ENCODE results near the gene KAT14.

The KAT14 gene

DNA sequence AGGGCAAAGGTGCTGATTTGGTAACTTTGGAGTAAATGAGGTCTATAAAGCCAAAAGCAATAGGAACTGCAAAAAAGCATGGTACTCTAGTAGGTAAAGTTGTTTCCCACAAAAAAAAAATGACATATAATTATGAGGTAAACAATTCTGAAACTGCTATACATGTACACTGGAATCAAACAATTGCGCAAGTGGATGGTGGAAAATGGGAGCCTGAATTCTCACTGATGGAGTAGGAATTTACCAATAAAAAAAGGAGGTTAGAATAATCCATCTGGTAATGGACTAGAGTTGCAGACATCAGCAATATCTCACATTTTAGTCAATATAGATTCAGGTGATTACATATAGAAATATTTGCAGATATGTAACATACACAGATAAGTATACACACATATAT is 5.0 kb upstream of the KAT14 start:
- in situ Hi-C loops (cut with HindIII; ENCODE audit: low pct_unique_long_range_greater_than_20kb, low sequenced_read_pairs), result no loop called here
- no peak for TF ChIP-seq JUND (IDR thresholded peaks at IDR 0.05; ENCODE audit: low read depth)
- DNase-seq (ENCODE audit: low read depth in 1 of 2, low spot score in 1 of 2), result no peak

- no peak for DNase-seq (ENCODE audit: low read depth in 1 of 2, low spot score in 1 of 2)
- TF ChIP-seq JUND (IDR thresholded peaks at IDR 0.05; ENCODE audit: low read depth), result no peak
- in situ Hi-C loops (cut with HindIII; ENCODE audit: low pct_unique_long_range_greater_than_20kb, low sequenced_read_pairs), result no loop called here
Measured at GRCh38 chr20:18133962-18134361, 3.7 kb upstream of the KAT14 start.

DNA sequence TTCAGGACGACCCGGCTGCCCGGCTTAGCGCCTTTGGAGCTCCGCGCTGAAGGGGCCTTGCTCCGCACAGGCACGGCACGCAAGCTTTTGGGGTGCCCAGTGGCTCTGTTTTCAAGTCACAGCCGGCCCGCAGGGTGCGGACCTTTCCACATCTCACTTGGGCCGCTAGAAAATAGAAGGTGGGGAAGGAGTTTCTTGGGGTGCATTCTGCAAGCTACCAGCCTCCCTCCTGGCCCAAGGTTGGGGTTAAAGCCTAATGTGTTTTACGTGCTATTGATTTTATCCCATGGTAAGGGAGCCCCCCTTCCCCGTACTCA is 561 bp downstream of the KAT14 start:
- DNase-seq (ENCODE audit: low read depth in 1 of 2, low spot score in 1 of 2), result no peak
- in situ Hi-C loops (cut with HindIII; ENCODE audit: low pct_unique_long_range_greater_than_20kb, low sequenced_read_pairs), result no loop called here
- no peak for TF ChIP-seq JUND (IDR thresholded peaks at IDR 0.05; ENCODE audit: low read depth)

DNA sequence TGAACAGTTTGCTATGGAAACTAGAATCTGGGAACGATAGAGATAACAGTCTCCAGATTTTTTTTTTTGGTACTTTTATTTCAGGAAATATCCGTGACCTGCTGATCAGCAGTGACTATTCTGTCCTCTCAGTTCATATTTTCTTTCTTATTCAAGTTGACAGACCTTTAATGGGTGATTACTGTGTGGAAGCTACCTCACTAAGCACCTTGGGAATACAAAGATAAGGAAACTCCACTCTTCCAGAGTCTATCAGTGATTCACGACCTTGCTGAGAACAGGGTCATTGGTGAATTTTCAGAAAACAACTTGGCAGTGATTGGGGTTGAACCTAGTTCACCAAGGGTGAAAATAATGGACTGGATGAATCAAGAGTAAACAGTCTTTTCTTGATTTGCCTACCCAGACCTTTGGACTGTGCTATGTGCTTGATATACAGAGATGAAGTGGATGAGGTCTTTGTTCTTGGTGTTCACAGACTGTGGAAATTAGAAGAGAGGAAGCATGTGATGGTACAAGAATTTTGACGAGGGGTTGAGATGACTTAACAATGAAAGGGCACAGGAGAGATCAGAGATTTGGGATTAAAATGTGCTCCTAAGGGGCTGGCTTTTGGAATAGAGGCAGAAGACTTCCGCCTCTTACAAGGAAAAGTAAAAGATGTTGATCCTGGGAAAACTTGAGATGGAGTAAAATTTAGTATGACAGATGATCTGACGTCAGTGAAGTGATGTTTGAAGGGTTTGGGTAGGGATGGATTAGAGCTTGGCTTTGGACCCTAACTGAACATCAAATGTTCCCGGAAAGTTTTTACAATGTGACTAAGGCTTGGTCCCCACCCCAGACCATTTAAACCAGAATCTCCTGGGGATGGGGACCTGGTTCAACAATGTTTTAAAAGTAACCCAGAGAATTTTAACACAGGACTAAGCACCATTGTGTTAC is 1.2 kb downstream of the KAT14 start:
- no peak for DNase-seq (ENCODE audit: low read depth in 1 of 2, low spot score in 1 of 2)
- in situ Hi-C loops (cut with HindIII; ENCODE audit: low pct_unique_long_range_greater_than_20kb, low sequenced_read_pairs), result no loop called here
- no peak for TF ChIP-seq JUND (IDR thresholded peaks at IDR 0.05; ENCODE audit: low read depth)

- DNase-seq (ENCODE audit: low read depth in 1 of 2, low spot score in 1 of 2), result no peak
- no peak for TF ChIP-seq JUND (IDR thresholded peaks at IDR 0.05; ENCODE audit: low read depth)
- in situ Hi-C loops (cut with HindIII; ENCODE audit: low pct_unique_long_range_greater_than_20kb, low sequenced_read_pairs), result no loop called here
Measured at GRCh38 chr20:18139832-18140231, 2.2 kb downstream of the KAT14 start.

DNA sequence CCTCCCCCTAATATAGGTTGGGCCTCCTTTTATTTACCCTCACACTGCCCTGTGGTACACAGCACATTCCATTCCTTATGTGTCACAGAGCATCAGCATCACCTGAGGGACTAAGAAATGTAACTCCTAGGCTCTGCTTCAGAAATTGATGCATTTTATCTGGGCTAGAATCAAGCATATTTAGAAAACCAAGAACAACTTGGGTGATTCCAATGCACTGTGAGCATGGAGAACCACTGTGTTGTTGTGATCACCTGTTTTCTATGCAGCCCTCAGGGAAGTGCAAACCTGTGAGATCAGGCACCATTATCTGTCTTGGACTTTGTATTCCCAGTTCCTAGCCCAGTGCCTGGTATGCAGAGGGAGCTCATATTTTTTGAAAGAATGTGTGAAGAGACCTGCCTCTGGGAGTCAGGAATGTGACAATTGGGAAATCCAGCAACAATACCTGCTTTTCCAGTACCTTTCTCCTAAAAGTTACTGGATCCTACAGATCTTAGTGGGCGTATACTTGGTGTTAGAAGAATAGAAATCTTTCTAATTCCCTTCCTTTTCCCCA is 7.0 kb downstream of the KAT14 start:
- no peak for TF ChIP-seq JUND (IDR thresholded peaks at IDR 0.05; ENCODE audit: low read depth)
- in situ Hi-C loops (cut with HindIII; ENCODE audit: low pct_unique_long_range_greater_than_20kb, low sequenced_read_pairs), result no loop called here
- DNase-seq (ENCODE audit: low read depth in 1 of 2, low spot score in 1 of 2), result peak; percentile 23 to 66

DNA sequence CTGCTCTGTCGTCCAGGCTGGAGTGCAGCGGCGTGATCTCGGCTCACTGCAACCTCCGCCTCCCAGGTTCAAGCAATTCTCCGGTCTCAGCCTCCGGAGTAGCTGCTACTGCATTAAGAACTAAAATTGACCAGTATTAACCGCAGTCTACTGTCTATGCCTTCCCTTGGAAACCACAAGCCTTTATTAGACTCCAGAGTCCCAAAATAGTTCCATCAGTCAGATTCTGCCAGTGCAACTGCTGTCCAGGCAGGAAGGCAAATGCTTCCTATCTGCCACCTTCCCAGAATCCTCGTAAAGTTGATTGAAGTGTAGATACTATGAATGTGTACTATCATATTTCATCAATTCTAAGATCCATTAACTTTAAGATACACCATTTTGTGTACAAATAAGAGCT is 16.7 kb downstream of the KAT14 start:
- no peak for DNase-seq (ENCODE audit: low read depth in 1 of 2, low spot score in 1 of 2)
- in situ Hi-C loops (cut with HindIII; ENCODE audit: low pct_unique_long_range_greater_than_20kb, low sequenced_read_pairs), result no loop called here
- no peak for TF ChIP-seq JUND (IDR thresholded peaks at IDR 0.05; ENCODE audit: low read depth)

DNA sequence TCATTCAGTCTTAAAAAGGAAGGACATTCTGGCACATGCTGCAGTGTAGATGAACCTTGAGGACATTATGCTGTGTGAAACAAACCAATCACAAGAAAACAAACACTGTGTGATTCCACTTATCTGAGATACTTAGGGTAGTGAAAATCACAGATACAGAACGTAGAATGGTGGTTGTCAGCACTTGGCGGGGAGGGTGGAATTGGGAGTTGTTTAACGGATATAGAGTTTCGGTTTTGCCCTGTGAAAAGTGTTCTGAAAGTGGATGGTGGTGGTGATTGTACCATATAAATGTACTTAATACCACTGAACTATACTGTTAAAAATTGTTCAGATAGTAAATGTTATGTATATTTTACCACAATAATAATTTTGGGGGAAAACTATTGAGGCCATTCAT is 18.4 kb downstream of the KAT14 start:
- in situ Hi-C loops (cut with HindIII; ENCODE audit: low pct_unique_long_range_greater_than_20kb, low sequenced_read_pairs), result no loop called here
- DNase-seq (ENCODE audit: low read depth in 1 of 2, low spot score in 1 of 2), result no peak
- no peak for TF ChIP-seq JUND (IDR thresholded peaks at IDR 0.05; ENCODE audit: low read depth)

GRCh38 chr20:18164356-18164755 is 26.7 kb downstream of the KAT14 start:
- no peak for TF ChIP-seq JUND (IDR thresholded peaks at IDR 0.05; ENCODE audit: low read depth)
- in situ Hi-C loops (cut with HindIII; ENCODE audit: low pct_unique_long_range_greater_than_20kb, low sequenced_read_pairs), result no loop called here
- DNase-seq (ENCODE audit: low read depth in 1 of 2, low spot score in 1 of 2), result no peak

GRCh38 chr20:18165553-18165952 is 27.9 kb downstream of the KAT14 start:
- no peak for TF ChIP-seq JUND (IDR thresholded peaks at IDR 0.05; ENCODE audit: low read depth)
- in situ Hi-C loops (cut with HindIII; ENCODE audit: low pct_unique_long_range_greater_than_20kb, low sequenced_read_pairs), result no loop called here
- DNase-seq (ENCODE audit: low read depth in 1 of 2, low spot score in 1 of 2), result no peak

- TF ChIP-seq JUND (IDR thresholded peaks at IDR 0.05; ENCODE audit: low read depth), result no peak
- in situ Hi-C loops (cut with HindIII; ENCODE audit: low pct_unique_long_range_greater_than_20kb, low sequenced_read_pairs), result no loop called here
- no peak for DNase-seq (ENCODE audit: low read depth in 1 of 2, low spot score in 1 of 2)
Measured at GRCh38 chr20:18166241-18166881, 28.7 kb downstream of the KAT14 start.

DNA sequence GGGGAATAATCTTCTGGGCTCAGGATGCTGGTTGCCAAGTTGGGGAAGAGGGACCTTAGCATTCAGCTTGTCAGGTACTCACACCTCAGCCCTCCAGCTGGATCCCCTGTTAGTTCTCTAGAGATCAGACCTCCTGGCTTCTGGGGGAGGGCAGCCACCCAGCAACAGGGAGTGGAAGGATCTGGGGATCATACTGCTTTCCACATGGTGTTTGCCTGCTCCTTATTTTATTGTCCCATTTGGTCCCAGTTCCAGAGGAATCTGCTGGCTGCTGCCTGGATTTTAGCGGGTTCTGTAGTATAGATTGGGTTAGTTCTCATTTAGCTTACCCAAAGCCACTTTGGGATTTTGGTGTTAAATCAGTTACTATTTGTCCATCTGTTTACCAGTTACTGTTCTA is 29.3 kb downstream of the KAT14 start:
- in situ Hi-C loops (cut with HindIII; ENCODE audit: low pct_unique_long_range_greater_than_20kb, low sequenced_read_pairs), result no loop called here
- DNase-seq (ENCODE audit: low read depth in 1 of 2, low spot score in 1 of 2), result no peak
- no peak for TF ChIP-seq JUND (IDR thresholded peaks at IDR 0.05; ENCODE audit: low read depth)

DNA sequence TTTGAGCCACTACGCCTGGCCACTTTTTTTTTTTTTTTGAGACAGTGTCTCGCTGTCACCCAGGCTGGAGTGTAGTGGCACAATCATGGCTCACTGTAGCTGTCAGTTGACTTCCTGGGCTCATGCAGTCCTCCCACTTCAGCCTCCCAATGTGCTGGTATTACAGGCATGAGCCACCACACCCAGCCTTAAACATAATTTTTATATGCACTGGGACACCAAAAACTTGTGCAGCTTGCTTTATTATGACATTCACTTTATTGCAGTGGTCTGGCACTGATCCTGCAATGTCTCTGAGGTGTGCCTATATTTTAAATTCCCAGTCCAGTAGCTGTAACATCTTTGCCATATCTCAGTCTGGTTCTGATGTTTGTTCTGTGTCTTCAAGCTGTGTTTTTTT is 34.7 kb downstream of the KAT14 start:
- no peak for TF ChIP-seq JUND (IDR thresholded peaks at IDR 0.05; ENCODE audit: low read depth)

More for the DNA sequence above, 34.7 kb downstream of the KAT14 start:
- in situ Hi-C loops (cut with HindIII; ENCODE audit: low pct_unique_long_range_greater_than_20kb, low sequenced_read_pairs), result no loop called here
- no peak for DNase-seq (ENCODE audit: low read depth in 1 of 2, low spot score in 1 of 2)

Measured in T47D (cell line).